Lower leg skin (tissue), 3 donors: ENCODE measurements around the gene TRIM10.

ENCODE experiments used
- POLR2A ChIP-seq, 2 donors: fragments of 450-650 bp; IDR thresholded peaks; one replicate each; pipeline ENCODE4 v1.6.1; 2016 to 2017; ENCODE audit warnings: antibody characterized with exemption in 2 of 2, mild to moderate bottlenecking in 1 of 2, moderate library complexity in 1 of 2
- TF ChIP-seq, protein P1 (sequence below), 3 donors: fragments of 450-650 bp; IDR thresholded peaks; one replicate each; pipeline ENCODE4 v1.5.1; 2016; ENCODE audit warnings: antibody characterized with exemption in 3 of 3, mild to moderate bottlenecking in 3 of 3, moderate library complexity in 2 of 3

DNA sequence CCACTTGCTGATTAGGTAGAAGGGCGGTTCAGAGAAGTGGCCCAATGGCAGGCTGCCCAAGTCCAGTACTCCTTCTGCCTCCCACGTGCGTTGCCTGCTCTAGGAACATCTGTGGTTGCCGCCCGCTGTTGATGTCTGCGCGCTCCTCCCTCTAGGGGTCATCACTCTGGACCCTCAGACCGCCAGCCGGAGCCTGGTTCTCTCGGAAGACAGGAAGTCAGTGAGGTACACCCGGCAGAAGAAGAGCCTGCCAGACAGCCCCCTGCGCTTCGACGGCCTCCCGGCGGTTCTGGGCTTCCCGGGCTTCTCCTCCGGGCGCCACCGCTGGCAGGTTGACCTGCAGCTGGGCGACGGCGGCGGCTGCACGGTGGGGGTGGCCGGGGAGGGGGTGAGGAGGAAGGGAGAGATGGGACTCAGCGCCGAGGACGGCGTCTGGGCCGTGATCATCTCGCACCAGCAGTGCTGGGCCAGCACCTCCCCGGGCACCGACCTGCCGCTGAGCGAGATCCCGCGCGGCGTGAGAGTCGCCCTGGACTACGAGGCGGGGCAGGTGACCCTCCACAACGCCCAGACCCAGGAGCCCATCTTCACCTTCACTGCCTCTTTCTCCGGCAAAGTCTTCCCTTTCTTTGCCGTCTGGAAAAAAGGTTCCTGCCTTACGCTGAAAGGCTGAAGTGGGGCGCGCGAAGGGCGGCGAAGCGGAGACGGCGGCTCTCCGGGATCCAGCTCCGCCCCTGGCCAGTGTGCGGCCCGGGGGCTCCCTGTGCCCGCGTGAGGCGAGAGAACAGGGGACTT lies 10.9 kb upstream of the TRIM10 start:
- TF ChIP-seq, protein P1, sequence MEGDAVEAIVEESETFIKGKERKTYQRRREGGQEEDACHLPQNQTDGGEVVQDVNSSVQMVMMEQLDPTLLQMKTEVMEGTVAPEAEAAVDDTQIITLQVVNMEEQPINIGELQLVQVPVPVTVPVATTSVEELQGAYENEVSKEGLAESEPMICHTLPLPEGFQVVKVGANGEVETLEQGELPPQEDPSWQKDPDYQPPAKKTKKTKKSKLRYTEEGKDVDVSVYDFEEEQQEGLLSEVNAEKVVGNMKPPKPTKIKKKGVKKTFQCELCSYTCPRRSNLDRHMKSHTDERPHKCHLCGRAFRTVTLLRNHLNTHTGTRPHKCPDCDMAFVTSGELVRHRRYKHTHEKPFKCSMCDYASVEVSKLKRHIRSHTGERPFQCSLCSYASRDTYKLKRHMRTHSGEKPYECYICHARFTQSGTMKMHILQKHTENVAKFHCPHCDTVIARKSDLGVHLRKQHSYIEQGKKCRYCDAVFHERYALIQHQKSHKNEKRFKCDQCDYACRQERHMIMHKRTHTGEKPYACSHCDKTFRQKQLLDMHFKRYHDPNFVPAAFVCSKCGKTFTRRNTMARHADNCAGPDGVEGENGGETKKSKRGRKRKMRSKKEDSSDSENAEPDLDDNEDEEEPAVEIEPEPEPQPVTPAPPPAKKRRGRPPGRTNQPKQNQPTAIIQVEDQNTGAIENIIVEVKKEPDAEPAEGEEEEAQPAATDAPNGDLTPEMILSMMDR (IDR thresholded peaks at IDR 0.05): no peak
- TF ChIP-seq POLR2A (IDR thresholded peaks at IDR 0.05): no peak
